IPS-20b (cell line): ENCODE data around the gene PDCD1LG2.
A peak's percentile ranks its signal among the peaks of the same experiment; 100 is the strongest.

ENCODE experiments used
- H3K27ac ChIP-seq: one replicate; pipeline ENCODE4 v1.5.1; 2013; ENCODE audit warnings: low read length
- H3K27me3 ChIP-seq: 2 replicates; pipeline ENCODE4 v1.6.1; 2013; ENCODE audit warnings: mild to moderate bottlenecking, low read length, inconsistent platforms; ENCODE audit not compliant: insufficient read depth
- H3K36me3 ChIP-seq: 2 replicates; pipeline ENCODE4 v1.6.1; 2013; ENCODE audit warnings: low read depth, mild to moderate bottlenecking, inconsistent platforms, low read length, moderate library complexity; ENCODE audit not compliant: insufficient read depth
- H3K4me1 ChIP-seq: 2 replicates; pipeline ENCODE4 v1.6.1; 2013; ENCODE audit warnings: mild to moderate bottlenecking, control low read depth, inconsistent platforms, low read length, moderate library complexity; ENCODE audit not compliant: insufficient read depth
- H3K4me3 ChIP-seq: 2 replicates; pipeline ENCODE4 v1.5.1; 2013; ENCODE audit warnings: mild to moderate bottlenecking, low read length, inconsistent platforms
- H3K9ac ChIP-seq: 2 replicates; pipeline ENCODE4 v1.6.1; 2013; ENCODE audit warnings: low read depth, mild to moderate bottlenecking, inconsistent platforms, low read length, moderate library complexity
- H3K9me3 ChIP-seq: 2 replicates; pipeline ENCODE4 v1.6.1; 2013; ENCODE audit warnings: mild to moderate bottlenecking, low read depth, low read length, inconsistent platforms; ENCODE audit not compliant: insufficient read depth

The PDCD1LG2 gene

GRCh38 chr9:5515261-5515650, 4.9 kb downstream of the PDCD1LG2 start:
- no peak overlapping the region for H3K27ac ChIP-seq
- peaks cover 17% of the 10 kb centered on the region for H3K4me1 ChIP-seq
- no peaks in the 10 kb centered on the region for H3K36me3 ChIP-seq
- H3K4me3 ChIP-seq: no peak overlapping the region
- no peaks in the 10 kb centered on the region for H3K27me3 ChIP-seq
- no peaks in the 10 kb centered on the region for H3K9me3 ChIP-seq
- H3K9ac ChIP-seq: no peak overlapping the region

GRCh38 chr9:5516453-5517220, 6.3 kb downstream of the PDCD1LG2 start:
- H3K4me3 ChIP-seq: no peak overlapping the region
- H3K27ac ChIP-seq: no peak overlapping the region
- H3K9ac ChIP-seq: no peak overlapping the region
- H3K27me3 ChIP-seq: no peaks in the 10 kb centered on the region
- peaks cover 17% of the 10 kb centered on the region for H3K4me1 ChIP-seq
- H3K9me3 ChIP-seq: no peaks in the 10 kb centered on the region
- no peaks in the 10 kb centered on the region for H3K36me3 ChIP-seq

- Histone ChIP-seq H3K4me1 (peaks cover 17% of the 10 kb centered on the region), H3K27me3 (no peaks in the 10 kb centered on the region), H3K27ac (no peak overlapping the region), H3K9ac (no peak overlapping the region), H3K36me3 (no peaks in the 10 kb centered on the region), H3K4me3 (no peak overlapping the region), H3K9me3 (no peaks in the 10 kb centered on the region)
Observed at GRCh38 chr9:5518171-5518936, 8.0 kb downstream of the PDCD1LG2 start.

GRCh38 chr9:5518937-5519319, 8.6 kb downstream of the PDCD1LG2 start:
- Histone ChIP-seq H3K27ac (no peak overlapping the region), H3K4me3 (0 out of 2 replicates have a peak overlapping the region, but pooled peaks have one; percentile 17), H3K9me3 (no peaks in the 10 kb centered on the region), H3K9ac (no peak overlapping the region), H3K27me3 (no peaks in the 10 kb centered on the region), H3K36me3 (no peaks in the 10 kb centered on the region), H3K4me1 (peaks cover 17% of the 10 kb centered on the region)

GRCh38 chr9:5524090-5524489, 13.8 kb downstream of the PDCD1LG2 start:
- Histone ChIP-seq H3K27ac (no peak overlapping the region), H3K27me3 (no peaks in the 10 kb centered on the region), H3K4me1 (peaks cover 8% of the 10 kb centered on the region; the same call in 1 of the 2 replicates), H3K9me3 (no peaks in the 10 kb centered on the region), H3K4me3 (no peak overlapping the region), H3K36me3 (no peaks in the 10 kb centered on the region), H3K9ac (no peak overlapping the region)

GRCh38 chr9:5529683-5530221, 19.4 kb downstream of the PDCD1LG2 start:
- Histone ChIP-seq H3K4me1 (peaks cover 8% of the 10 kb centered on the region; the same call in 1 of the 2 replicates), H3K27ac (no peak overlapping the region), H3K9ac (no peak overlapping the region), H3K9me3 (no peaks in the 10 kb centered on the region), H3K36me3 (no peaks in the 10 kb centered on the region), H3K4me3 (no peak overlapping the region), H3K27me3 (no peaks in the 10 kb centered on the region)

- H3K9ac ChIP-seq: no peak overlapping the region
- H3K4me3 ChIP-seq: no peak overlapping the region
- peaks cover 8% of the 10 kb centered on the region; the same call in 1 of the 2 replicates for H3K4me1 ChIP-seq
- H3K9me3 ChIP-seq: no peaks in the 10 kb centered on the region
- H3K36me3 ChIP-seq: no peaks in the 10 kb centered on the region
- no peak overlapping the region for H3K27ac ChIP-seq
- no peaks in the 10 kb centered on the region for H3K27me3 ChIP-seq
Observed at GRCh38 chr9:5531101-5531882, 21.0 kb downstream of the PDCD1LG2 start.

- H3K27me3 ChIP-seq: no peaks in the 10 kb centered on the region
- H3K4me3 ChIP-seq: no peak overlapping the region
- no peak overlapping the region for H3K27ac ChIP-seq
- H3K4me1 ChIP-seq: peaks cover 8% of the 10 kb centered on the region; the same call in 1 of the 2 replicates
- H3K9me3 ChIP-seq: no peaks in the 10 kb centered on the region
- H3K36me3 ChIP-seq: no peaks in the 10 kb centered on the region
- H3K9ac ChIP-seq: no peak overlapping the region
Observed at GRCh38 chr9:5532306-5532705, 22.0 kb downstream of the PDCD1LG2 start.

GRCh38 chr9:5532790-5533189, 22.5 kb downstream of the PDCD1LG2 start:
- no peaks in the 10 kb centered on the region for H3K9me3 ChIP-seq
- no peaks in the 10 kb centered on the region for H3K36me3 ChIP-seq
- no peak overlapping the region for H3K9ac ChIP-seq
- no peak overlapping the region for H3K27ac ChIP-seq
- H3K27me3 ChIP-seq: no peaks in the 10 kb centered on the region
- peaks cover 8% of the 10 kb centered on the region; the same call in 1 of the 2 replicates for H3K4me1 ChIP-seq
- no peak overlapping the region for H3K4me3 ChIP-seq

GRCh38 chr9:5536684-5537083, 26.4 kb downstream of the PDCD1LG2 start:
- H3K9me3 ChIP-seq: no peaks in the 10 kb centered on the region
- no peak overlapping the region for H3K9ac ChIP-seq
- H3K36me3 ChIP-seq: no peaks in the 10 kb centered on the region
- no peak overlapping the region for H3K4me3 ChIP-seq
- no peak overlapping the region for H3K27ac ChIP-seq
- no peaks in the 10 kb centered on the region for H3K27me3 ChIP-seq
- H3K4me1 ChIP-seq: no peaks in the 10 kb centered on the region

- Histone ChIP-seq H3K9ac (no peak overlapping the region), H3K4me1 (peaks cover 8% of the 10 kb centered on the region; the same call in 1 of the 2 replicates), H3K27ac (no peak overlapping the region), H3K9me3 (no peaks in the 10 kb centered on the region), H3K4me3 (no peak overlapping the region), H3K36me3 (no peaks in the 10 kb centered on the region), H3K27me3 (no peaks in the 10 kb centered on the region)
Observed at GRCh38 chr9:5543875-5544702, 33.8 kb downstream of the PDCD1LG2 start.
